ENCODE results near the gene F7. TPM values are rescaled to one million over a fixed set of nuclear protein-coding genes. Genes with fewer than 3 reads are reported as not detected.

F7 gene
- total RNA-seq, 1 experiment from 2014 or later = 0.26 TPM

DNA sequence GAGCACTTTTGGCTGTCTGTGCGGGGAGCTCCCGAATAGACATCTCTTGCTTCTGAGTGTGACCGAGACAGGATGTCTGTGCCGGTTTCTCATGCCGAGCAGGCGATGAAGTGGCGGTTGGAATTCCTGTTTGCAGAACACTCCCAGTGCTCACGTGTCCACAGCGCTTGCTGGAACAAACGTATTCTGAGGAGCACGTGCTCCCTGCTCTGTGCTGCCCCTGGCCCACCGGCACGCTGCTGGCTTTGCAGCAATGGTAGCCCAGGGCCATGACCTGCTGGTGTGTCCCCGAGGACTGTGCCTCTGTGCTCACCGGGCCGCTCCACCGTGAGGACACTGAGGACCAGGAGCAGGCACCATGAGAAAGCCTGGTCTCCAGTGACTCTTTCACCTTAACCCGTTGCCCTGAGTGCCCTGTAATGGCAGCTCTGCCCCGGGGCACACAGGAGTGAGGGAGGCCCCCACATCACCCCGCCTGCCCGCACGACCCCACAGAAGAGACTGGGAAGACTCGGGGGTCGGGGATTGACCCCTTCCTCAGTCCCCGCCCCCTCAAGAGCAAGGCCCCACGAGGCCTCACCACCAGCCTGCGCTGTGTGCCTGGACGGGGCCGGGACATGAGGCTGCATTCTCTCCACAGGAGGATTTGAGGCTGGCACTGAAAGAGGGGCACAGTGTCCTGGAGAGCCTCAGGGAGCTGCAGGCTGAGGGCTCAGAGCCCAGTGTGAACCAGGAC lies 40.0 kb upstream of the F7 start:
- POLR2A ChIA-PET = no interaction called here
- ATAC-seq = no peak
- Mint-ChIP-seq H3K27ac (no peak overlapping the region), H3K4me3 (no peak overlapping the region), H3K36me3 (peaks cover 3% of the 10 kb centered on the region), H3K27me3 (ENCODE audit: low read depth) (no peaks in the 10 kb centered on the region), H3K9me3 (no peaks in the 10 kb centered on the region), H3K4me1 (peaks cover 5% of the 10 kb centered on the region)
- DNase-seq (ENCODE audit: low spot score) = no peak
- CTCF ChIA-PET = interaction anchor here (1.0 to 2.5 kb wide), 2 partner anchors 20 to 36 kb away, joined by 3 to 9 read pairs; no protein-coding TSS in a partner anchor
- TF ChIP-seq, protein P1, sequence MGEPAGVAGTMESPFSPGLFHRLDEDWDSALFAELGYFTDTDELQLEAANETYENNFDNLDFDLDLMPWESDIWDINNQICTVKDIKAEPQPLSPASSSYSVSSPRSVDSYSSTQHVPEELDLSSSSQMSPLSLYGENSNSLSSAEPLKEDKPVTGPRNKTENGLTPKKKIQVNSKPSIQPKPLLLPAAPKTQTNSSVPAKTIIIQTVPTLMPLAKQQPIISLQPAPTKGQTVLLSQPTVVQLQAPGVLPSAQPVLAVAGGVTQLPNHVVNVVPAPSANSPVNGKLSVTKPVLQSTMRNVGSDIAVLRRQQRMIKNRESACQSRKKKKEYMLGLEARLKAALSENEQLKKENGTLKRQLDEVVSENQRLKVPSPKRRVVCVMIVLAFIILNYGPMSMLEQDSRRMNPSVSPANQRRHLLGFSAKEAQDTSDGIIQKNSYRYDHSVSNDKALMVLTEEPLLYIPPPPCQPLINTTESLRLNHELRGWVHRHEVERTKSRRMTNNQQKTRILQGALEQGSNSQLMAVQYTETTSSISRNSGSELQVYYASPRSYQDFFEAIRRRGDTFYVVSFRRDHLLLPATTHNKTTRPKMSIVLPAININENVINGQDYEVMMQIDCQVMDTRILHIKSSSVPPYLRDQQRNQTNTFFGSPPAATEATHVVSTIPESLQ (CRISPR knock-in tag; IDR thresholded peaks at IDR 0.05) = no peak
- TF ChIP-seq, protein P2, sequence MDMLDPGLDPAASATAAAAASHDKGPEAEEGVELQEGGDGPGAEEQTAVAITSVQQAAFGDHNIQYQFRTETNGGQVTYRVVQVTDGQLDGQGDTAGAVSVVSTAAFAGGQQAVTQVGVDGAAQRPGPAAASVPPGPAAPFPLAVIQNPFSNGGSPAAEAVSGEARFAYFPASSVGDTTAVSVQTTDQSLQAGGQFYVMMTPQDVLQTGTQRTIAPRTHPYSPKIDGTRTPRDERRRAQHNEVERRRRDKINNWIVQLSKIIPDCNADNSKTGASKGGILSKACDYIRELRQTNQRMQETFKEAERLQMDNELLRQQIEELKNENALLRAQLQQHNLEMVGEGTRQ (CRISPR knock-in tag; IDR thresholded peaks at IDR 0.05) = no peak
- TF ChIP-seq, protein P3, sequence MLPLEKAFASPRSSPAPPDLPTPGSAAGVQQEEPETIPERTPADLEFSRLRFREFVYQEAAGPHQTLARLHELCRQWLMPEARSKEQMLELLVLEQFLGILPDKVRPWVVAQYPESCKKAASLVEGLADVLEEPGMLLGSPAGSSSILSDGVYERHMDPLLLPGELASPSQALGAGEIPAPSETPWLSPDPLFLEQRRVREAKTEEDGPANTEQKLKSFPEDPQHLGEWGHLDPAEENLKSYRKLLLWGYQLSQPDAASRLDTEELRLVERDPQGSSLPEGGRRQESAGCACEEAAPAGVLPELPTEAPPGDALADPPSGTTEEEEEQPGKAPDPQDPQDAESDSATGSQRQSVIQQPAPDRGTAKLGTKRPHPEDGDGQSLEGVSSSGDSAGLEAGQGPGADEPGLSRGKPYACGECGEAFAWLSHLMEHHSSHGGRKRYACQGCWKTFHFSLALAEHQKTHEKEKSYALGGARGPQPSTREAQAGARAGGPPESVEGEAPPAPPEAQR (CRISPR knock-in tag; IDR thresholded peaks at IDR 0.05) = no peak
- TF ChIP-seq TEAD1 (CRISPR knock-in tag; IDR thresholded peaks at IDR 0.05) = no peak
- no peak for TF ChIP-seq PRRX2 (CRISPR knock-in tag; IDR thresholded peaks at IDR 0.05)
- no peak for TF ChIP-seq ZNF671 (CRISPR knock-in tag; IDR thresholded peaks at IDR 0.05)
- TF ChIP-seq, protein P4, sequence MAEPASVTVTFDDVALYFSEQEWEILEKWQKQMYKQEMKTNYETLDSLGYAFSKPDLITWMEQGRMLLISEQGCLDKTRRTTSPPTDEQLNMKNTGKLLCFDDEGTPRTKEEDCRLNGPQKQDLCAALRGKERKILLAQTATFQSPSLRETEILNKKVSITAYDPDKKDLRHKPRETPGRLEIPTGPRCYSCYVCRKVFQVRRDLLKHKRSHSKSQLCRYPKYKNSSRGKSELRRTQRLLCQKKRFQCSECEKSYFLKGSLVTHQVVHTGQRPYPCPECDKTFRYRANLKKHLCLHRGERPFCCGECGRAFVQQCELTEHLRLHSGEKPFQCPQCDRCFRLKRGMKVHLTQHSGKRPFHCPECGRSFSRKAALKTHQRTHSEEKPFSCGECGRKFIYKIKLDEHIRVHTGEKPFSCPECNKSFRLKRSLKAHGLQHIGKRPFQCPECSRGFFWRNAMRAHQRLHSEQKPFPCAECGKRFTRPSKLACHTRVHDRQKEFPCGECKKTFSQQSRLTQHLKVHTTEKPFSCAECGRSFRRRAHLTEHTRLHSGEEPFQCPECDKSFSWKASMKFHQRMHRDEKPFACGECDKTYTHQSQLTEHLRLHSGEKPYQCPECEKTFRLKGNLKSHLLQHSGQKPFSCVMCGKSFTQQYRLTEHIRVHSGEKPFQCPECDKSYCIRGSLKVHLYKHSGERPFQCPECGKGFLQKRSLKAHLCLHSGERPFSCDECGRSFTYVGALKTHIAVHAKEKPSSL (CRISPR knock-in tag; conservative IDR thresholded peaks at IDR 0.05) = no peak

DNA sequence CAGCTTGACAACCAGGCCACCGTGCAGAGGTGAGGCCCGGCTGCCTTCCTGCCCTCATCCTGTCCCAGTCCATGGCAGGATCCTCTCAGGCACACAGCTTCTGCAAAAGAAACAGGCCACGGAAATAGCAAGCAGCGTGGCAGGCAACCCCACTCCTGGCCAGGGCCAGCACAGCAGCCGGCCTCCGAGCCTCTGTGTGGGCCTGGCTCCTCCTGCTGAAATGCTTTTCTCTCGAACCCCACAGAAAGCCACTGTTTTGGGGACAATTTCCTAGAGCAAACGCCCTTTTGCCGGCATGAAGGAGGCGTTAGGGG lies 39.5 kb upstream of the F7 start:
- CTCF ChIA-PET = interaction anchor here (2.5 kb wide), 1 partner anchor 37 kb away, joined by 9 read pairs; no protein-coding TSS in a partner anchor
- Mint-ChIP-seq H3K27ac (no peak overlapping the region), H3K27me3 (ENCODE audit: low read depth) (no peaks in the 10 kb centered on the region), H3K36me3 (peaks cover 3% of the 10 kb centered on the region), H3K4me1 (peaks cover 4% of the 10 kb centered on the region; the same call in 1 of the 2 replicates), H3K9me3 (no peaks in the 10 kb centered on the region), H3K4me3 (no peak overlapping the region)
- TF ChIP-seq MXD4 (CRISPR knock-in tag; IDR thresholded peaks at IDR 0.05; ENCODE audit: borderline replicate concordance) = no peak
- no peak for ATAC-seq
- no peak for DNase-seq (ENCODE audit: low spot score)
- POLR2A ChIA-PET = no interaction called here

DNA sequence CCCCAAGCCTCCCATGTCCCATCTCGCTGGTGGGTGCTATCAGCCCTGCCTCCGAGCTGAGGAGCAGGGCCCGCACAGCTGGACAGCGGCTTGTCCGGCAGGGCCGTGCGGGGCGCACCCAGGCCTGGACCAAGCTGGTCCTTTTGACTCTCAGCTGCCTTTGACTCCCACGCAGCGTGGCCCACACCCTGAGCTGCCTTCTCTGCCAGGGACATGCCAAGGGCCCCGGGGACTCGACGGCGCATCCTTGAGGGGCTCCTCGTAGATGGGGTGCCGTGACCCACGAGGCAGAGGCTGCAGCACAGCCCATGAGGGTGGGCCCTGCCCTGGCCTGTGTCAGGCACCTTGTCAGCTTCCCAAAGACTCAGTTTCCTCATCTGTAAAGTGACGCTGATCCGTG lies 38.8 kb upstream of the F7 start:
- no peak for ATAC-seq
- Mint-ChIP-seq H3K27ac (no peak overlapping the region), H3K4me1 (peaks cover 4% of the 10 kb centered on the region; the same call in 1 of the 2 replicates), H3K4me3 (no peak overlapping the region), H3K9me3 (no peaks in the 10 kb centered on the region), H3K36me3 (peaks cover 7% of the 10 kb centered on the region), H3K27me3 (ENCODE audit: low read depth) (no peaks in the 10 kb centered on the region)
- ChIA-PET CTCF (interaction anchor here (0.6 kb wide), 1 partner anchor 48 kb away, joined by 3 read pairs; no protein-coding TSS in a partner anchor), POLR2A (no interaction called here)
- DNase-seq (ENCODE audit: low spot score) = no peak
- no peak for TF ChIP-seq ZNF263 (CRISPR knock-in tag; IDR thresholded peaks at IDR 0.05; ENCODE audit: low read depth)

Measured in WTC11 (cell line).